Amniotic stem cell (primary cell): Measurements from ENCODE around the gene ST3GAL5.
"Not testable (repeated sequence)": the region's sequence is repeated elsewhere in the genome, so short reads cannot be mapped to it uniquely, and the experiment has no call there.

Source experiments
- DNase-seq: peaks from one replicate; lab custom pipeline; 2025; lab: John Stamatoyannopoulos, UW

ST3GAL5 gene

DNA sequence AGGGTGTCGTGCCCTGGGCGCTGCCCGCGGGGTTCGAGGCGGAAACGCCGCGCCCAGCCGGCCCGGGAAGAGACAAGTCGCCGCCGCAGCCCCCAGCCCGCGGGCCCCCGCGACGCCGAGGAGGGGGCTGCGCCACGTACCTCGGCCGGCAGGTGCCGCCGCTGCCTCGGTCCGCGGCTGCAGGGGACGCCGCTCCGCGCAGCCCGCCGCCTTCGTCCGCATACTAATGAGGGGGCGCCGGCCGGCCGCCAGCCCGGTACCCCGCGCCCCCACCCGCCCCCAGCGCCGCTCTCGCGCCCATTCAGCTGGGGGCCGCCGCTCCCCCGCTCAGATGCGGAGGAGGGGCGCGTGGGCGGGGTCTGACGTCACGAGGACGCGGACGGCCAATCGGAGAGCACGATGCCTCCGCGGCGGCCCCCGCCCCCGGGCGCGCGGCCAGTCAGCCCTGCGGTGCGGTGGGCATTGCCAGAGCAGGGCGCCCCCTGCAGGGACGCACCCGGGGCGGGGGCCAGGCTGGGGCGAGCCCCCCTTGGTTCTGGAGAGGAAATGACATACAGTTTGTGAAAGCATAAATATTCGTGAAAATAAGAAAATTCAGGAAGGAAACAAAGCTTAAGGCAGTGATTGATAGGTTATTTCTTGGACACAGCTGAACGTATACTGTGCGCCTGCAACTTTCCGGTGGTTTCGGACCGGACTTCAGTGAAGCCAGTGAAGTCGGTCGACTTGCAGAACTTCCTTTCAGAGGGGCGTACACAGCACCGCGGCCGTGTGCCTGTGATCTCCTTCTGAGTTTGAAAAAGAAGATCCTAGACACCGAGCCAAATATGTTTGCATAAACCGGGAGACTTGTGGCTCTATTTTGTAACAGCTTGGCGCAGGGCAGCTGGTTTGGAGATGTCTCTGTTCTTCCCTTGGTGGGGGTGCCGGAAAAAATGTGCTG is at the start of gene ST3GAL5:
TSS of gene ST3GAL5 (minus strand) at position 307 of the 943 bp plus-strand sequence. CDS start at position 222, 85 bp downstream.
- peak; percentile 39 for DNase-seq

GRCh38 chr2:85938456-85938855 is 49.7 kb upstream of the ST3GAL5 start:
- DNase-seq = no peak

DNA sequence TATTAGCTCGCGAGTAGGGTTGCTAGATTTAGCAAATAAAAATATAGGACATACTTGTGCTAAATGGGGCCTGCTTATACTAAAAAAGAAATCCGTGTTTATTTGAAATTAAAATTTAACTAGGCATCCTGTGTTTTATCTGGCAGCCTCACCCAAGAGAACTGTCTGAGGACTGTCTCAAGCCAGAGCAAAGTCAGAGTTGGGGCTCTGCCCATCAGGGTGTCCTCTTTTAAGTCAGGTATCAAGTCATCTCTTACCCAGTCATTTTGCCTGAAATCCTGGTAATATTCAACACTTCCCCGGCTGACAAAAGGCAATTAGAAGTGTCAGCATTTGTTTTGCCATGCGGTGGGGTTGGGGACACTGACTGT is 48.3 kb upstream of the ST3GAL5 start:
- no peak for DNase-seq

DNA sequence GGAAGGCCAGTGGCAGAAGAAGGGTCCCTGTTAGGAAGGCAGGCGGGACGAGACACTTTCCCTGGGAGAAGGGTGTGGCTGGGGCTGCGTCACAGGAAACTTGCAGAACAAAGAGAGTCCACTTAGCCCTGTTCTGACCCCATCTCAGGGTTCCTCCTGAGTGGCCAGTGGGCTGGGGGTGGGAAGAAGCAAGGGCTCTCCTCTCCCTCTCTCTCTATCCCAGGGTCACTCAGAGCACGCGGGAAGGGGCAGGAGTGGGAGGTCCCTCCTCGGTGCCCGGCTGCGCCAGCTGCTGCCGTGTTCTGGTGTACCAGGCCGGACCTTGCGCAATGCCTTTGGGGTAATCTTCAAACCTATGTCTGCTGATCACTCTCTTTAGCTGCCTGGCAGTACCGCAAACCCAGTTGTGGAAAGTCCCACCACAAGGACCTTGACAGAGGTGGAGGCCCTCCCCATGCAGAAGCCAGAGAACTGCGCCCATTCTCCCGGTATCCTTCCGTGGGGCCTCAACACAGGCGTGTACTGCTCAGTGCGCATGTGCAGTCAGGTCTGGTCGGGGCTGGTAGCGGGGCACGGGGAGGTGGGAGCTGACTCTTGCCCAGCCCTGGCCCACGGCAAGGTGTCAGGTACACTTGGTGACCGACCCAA is 47.8 kb upstream of the ST3GAL5 start:
- no peak for DNase-seq

DNA sequence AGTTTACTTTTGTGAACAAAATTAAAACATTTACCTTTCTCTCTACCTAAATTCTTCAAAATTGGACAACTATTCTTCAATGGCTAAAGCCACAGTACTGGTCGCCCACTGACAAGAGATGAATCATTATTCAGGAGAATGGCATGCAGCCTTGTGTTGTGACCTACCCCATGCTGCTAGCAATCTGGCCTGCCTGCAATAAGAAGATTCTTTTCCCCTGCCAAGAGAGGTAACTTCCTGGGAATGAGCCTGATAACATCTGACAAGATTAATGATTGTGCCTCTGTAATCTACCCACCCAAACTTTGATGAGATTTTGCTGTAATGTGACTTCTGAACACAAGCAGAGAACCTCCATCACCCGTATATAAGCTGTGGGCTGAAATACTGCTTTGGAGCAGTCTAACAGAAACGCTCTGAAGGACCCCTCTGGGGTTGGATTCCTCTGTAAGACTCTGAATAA is 47.0 kb upstream of the ST3GAL5 start:
- peak; percentile 13 for DNase-seq

GRCh38 chr2:85935170-85935745 is 46.5 kb upstream of the ST3GAL5 start:
- DNase-seq = no peak

DNA sequence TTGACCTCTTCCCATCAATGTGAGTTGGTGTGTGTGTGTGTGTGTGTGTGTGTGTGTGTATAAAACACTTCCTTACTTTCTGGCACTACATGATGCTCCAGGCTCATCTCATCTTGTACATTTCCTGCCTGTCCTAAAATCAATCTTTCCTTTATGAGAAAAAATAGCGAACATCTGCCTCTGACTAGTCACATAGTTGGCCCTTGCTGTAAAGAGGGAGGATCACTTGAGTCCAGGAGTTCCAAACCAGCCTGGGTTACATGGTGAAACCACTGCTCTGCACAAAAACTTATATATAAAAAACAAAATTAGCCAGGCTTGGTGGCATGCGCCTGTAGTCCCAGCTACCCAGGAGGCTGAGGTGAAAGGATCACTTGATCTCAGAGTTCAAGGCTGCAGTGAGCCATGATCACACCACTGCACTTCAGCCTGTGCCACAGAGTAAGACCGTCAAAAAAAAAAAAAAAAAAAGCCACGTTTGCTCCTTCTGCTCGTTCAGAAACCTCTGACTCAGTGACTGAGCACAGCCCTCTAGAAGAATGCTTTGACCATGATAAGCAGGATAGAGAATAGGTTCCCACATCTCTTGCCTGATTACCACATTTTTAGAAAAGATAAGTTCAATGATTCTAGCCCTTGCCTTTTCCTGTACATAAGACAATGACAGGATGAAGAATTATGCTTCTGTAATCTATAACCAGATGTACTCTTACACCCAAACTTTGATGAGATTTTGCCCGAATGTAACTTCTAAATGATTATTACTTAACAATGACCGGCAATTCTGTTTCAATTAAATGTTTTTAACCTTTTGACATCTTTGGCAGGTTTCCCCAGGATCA is 45.2 kb upstream of the ST3GAL5 start:
- peak; percentile 72 for DNase-seq

GRCh38 chr2:85931151-85931550 is 42.4 kb upstream of the ST3GAL5 start:
- DNase-seq = not testable (repeated sequence)

DNA sequence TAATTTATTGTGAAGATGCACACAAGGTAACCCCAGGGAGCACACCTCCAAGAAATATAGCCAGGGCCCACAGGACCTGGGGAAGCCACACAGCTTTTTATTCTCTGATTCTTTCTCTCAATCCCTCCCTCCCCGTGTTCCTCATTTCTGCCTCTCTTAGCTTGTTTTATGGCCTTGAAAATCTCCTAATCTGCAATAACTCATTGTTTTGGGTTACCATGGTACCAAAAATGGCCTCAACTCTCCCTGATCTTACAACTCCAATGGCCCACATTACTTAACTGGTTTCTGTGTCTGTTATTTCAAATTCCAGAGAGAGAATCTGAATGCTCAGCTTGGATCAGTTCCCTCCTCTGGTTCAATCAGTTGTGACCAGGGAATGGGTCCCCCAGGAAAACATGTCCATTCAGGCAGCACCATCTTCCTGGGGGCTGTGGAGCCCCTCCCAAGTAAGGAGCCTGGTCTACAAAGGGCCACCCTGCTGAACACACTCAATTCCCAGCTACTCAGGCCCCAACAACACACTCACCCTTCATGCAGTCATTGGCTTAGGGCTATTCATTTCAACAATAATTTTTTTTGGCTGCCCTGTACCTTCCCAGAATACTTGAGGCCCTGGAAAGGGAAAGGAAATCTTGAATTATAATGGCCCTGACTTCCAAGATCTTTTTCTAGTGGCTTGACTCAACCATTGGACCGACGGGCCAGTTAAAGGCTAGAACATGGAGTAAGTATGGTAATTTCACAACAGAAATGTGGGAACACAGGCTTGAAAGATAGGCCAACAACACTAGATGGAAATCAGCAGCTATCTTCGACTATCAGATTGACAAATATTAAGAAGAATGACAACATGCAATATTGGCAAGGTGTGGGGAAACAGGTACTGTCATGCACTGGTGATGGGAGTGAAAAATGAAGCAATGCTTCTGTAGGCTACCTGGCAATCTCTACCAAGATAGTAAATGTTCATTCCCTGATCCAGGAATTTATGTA is 41.6 kb upstream of the ST3GAL5 start:
- no peak for DNase-seq

DNA sequence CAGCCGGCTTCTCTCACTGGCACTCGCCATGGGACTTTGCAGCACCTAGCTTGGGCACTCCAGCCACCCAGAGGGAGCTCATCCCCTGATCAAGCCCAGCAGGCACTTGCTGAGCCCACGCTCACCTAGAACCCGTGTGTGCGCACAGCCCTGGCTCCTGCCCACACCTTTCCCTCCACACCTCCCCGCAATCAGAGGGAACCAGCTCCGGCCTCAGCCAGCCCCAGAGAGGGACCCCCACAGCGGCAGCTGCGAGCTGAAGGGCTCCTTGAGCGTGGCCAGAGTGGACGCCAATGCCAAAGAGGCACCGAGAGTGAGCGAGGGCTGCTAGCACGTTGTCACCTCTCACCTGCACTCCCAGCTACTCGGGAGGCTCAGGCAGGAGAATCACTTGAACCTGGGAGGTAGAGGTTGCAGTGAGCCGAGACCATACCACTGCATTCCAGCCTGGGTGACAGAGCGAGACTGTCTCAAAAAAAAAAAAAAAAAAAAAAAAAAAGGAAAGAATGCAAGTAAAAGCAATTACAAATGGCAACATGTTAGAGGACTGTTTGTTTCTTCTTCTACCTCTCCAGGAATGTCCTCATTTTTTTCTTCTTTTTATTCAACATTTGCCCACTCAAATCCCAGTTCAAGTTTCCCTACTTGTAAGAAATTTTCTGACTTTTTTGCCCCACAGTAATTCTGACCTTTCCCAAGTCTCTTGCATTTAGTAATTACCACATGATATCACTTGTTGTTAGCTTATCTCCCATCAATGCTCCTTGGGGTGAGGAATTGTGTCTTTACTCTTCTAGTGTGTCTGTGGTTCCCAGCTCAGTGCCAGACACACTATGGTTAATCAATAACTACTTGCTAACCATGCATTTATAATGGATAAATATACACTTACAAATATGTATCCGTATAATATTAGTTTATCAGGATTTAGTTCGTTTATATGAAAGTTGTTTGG is 40.6 kb upstream of the ST3GAL5 start:
- DNase-seq = no peak

- DNase-seq = no peak
These were observed 38.3 kb upstream of the ST3GAL5 start for GRCh38 chr2:85926931-85927661.

DNA sequence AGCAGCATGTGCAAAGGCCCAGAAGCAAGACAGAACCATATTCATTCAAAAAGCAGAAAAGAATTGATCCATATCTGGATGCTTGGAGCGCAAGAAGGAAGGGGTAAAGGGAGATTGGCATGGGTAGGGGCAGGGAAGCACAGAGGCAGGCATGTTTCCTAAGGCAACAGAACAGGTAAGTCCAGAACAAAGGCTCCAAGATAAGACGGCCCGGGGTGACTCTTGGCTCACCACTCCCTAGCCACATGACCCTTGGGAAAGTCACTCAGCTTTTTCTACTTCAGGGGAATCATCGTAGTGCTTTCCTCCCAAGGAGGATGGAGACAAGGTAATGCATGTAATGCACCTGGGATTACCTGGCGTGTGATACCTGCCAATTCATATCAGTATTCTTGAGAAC is 37.7 kb upstream of the ST3GAL5 start:
- no peak for DNase-seq

- no peak for DNase-seq
These were observed 36.5 kb upstream of the ST3GAL5 start for GRCh38 chr2:85925216-85925671.

- peak; percentile 16 for DNase-seq
These were observed 35.7 kb upstream of the ST3GAL5 start for GRCh38 chr2:85924522-85924921.

DNA sequence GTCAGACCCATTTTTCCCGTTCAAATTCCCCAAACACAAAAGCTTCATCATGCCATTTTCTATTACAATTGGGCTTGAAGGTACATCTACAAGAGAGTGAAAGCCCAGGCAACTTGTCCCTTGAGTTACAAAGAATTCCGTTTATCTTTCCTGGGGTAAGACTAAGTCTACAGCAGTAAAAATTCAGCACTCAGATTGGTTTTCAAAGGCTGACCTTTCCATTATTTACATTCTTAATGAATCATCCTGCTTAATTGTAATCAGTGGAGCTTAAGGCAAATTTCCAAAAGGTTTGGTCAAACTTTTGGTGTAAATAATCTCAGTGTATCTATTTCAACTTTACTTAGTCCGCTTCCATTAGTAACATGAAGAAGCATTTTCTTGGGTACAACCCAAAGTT is 33.4 kb upstream of the ST3GAL5 start:
- DNase-seq = no peak

GRCh38 chr2:85921659-85922058 is 32.9 kb upstream of the ST3GAL5 start:
- DNase-seq = no peak

DNA sequence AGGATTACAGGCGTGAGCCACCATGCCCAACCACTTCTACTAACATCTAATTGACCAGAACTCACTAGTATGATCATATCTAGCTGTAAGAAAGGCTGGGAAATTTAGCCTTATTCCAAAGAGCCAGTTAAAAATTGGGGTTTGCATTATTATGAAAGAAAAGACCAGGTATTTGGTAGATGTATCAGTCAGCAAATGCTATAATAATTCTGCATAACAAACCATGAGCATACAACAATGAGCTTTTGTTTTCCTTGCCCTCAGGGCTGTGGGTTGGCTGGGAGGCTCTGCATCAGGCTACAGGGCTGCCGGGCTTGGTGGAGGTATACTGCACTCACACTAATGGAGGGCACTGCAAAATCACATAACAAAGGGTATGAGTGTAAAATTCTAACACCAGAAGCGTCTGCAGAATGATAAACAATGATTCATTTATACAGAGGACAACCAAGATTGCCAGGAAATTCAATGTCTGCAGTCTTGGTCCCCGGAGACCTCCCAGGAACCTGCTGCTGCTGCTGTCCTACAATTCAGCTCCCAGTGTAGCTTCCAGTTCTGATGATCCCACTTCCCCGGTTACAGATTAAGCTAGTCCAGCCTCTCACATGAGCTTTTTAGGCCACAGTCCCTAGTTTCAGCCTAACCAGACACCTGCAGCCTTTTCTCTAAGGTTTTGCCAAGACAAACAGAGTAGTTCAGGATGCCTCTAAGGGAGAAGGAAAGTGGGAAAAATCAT is 32.2 kb upstream of the ST3GAL5 start:
- DNase-seq = no peak
